Panc1 (cell line): ENCODE data around the gene UBAP1. TPM values are rescaled to one million over a fixed set of nuclear protein-coding genes. Genes with fewer than 3 reads are reported as not detected.
"Not testable (repeated sequence)": the region's sequence is repeated elsewhere in the genome, so short reads cannot be mapped to it uniquely, and the experiment has no call there.

ENCODE experiments used
- ATAC-seq: fragments of 200-7000 bp; cut with Tn5 transposase; 2 replicates; pipeline ENCODE4 v1.9.1; 2020; ENCODE audit warnings: mild to moderate bottlenecking, moderate library complexity
- BruUV-seq: library from RNA; stranded (reverse); fragments of 400-500 nt; replicated peaks from 2 replicates; lab custom pipeline; 2021; lab: Mats Ljungman, UMichigan
- CTCF ChIA-PET: fragments of 300-600 bp; sonication (Branson Sonifier 250); formaldehyde crosslinking; loops from one replicate; lab custom pipeline; 2022; ENCODE audit warnings: antibody characterized with exemption; lab: Charles Lee
- POLR2A ChIA-PET: fragments of 300-600 bp; sonication (Branson Sonifier 250); formaldehyde crosslinking; loops from one replicate; lab custom pipeline; 2022; ENCODE audit warnings: antibody characterized with exemption; lab: Charles Lee
- DNase-seq: peaks from one replicate; pipeline ENCODE4 v3.0.0-alpha.2; 2010; ENCODE audit warnings: low read depth, low spot score
- H3K27ac ChIP-seq: 2 replicates; pipeline ENCODE4 v1.5.1; 2011; ENCODE audit warnings: mild to moderate bottlenecking, low read length, inconsistent platforms
- H3K27me3 ChIP-seq: fragments of 200-500 bp; sonication (Bioruptor generic); 2 replicates; pipeline ENCODE4 v1.6.0; 2014; ENCODE audit warnings: low read length, inconsistent platforms; ENCODE audit not compliant: control insufficient read depth, insufficient read depth
- H3K36me3 ChIP-seq: fragments of 200-500 bp; sonication (Bioruptor generic); 2 replicates; pipeline ENCODE4 v1.5.1; 2014; ENCODE audit warnings: inconsistent platforms, mild to moderate bottlenecking, low read length, moderate library complexity; ENCODE audit not compliant: control insufficient read depth, insufficient read depth
- H3K4me1 ChIP-seq: 2 replicates; pipeline ENCODE4 v1.5.1; 2011; ENCODE audit warnings: inconsistent platforms, mild to moderate bottlenecking, low read length, moderate library complexity; ENCODE audit not compliant: control insufficient read depth, insufficient read depth
- H3K4me3 ChIP-seq, 2 experiments: 2 replicates each; pipeline ENCODE4 v1.5.1; 2011 to 2012; ENCODE audit warnings: low read depth in 2 of 2, low read length in 2 of 2, mild to moderate bottlenecking in 2 of 2, inconsistent platforms in 1 of 2, moderate library complexity in 1 of 2
- H3K9me3 ChIP-seq: fragments of 200-500 bp; sonication (Bioruptor generic); 2 replicates; pipeline ENCODE4 v1.5.1; 2014; ENCODE audit warnings: low read depth, mild to moderate bottlenecking, inconsistent platforms, low read length, moderate library complexity; ENCODE audit not compliant: control insufficient read depth, insufficient read depth
- POLR2AphosphoS5 ChIP-seq: IDR thresholded peaks from 2 replicates; pipeline ENCODE4 v1.6.1; 2012; ENCODE audit warnings: mild to moderate bottlenecking, low read depth, low read length, moderate library complexity
- SIN3A ChIP-seq: IDR thresholded peaks from 2 replicates; pipeline ENCODE4 v1.6.1; 2012; ENCODE audit warnings: low read depth, mild to moderate bottlenecking, low read length, moderate library complexity, borderline replicate concordance; ENCODE audit not compliant: insufficient read depth
- TCF7L2 ChIP-seq: IDR thresholded peaks from 2 replicates; pipeline ENCODE4 v1.6.1; 2011; ENCODE audit warnings: mild to moderate bottlenecking, low read depth, low read length, inconsistent platforms
- in situ Hi-C: cut with HindIII; loops from 2 replicates; pipeline ENCODE4 v1.10.0; 2016; ENCODE audit warnings: low sequenced_read_pairs, low pct_unique_long_range_greater_than_20kb
- intact Hi-C: fragments of 100-400 bp; cut with micrococcal nuclease; formaldehyde crosslinking; loops from one replicate; pipeline ENCODE4 v1.10.0; 2022; ENCODE audit not compliant: unreplicated experiment
- total RNA-seq: library from RNA; stranded (reverse); gene quantifications from one replicate; pipeline ENCODE4 v1.2.1, GENCODE V29; 2021; ENCODE audit not compliant: unreplicated experiment
- TF ChIP-seq, protein P1 (sequence below), 2 experiments: IDR thresholded peaks; 2 replicates each; pipeline ENCODE4 v1.6.1; 2011 to 2012; ENCODE audit warnings: low read depth in 2 of 2, control low read depth in 1 of 2, low read length in 1 of 2, mild to moderate bottlenecking in 1 of 2, moderate library complexity in 1 of 2; ENCODE audit not compliant: insufficient read depth in 1 of 2
- TF ChIP-seq, protein P2 (sequence below): fragments of 450-650 bp; IDR thresholded peaks from 2 replicates; pipeline ENCODE4 v1.5.1; 2017; ENCODE audit warnings: mild to moderate bottlenecking

UBAP1 gene
- total RNA-seq, 1 experiment from 2014 or later, result 55.3 TPM

- Histone ChIP-seq H3K4me1 (no peaks in the 10 kb centered on the region), H3K4me3 (no peak overlapping the region), H3K27ac (no peak overlapping the region), H3K36me3 (no peaks in the 10 kb centered on the region), H3K9me3 (no peaks in the 10 kb centered on the region), H3K27me3 (no peaks in the 10 kb centered on the region)
- ATAC-seq, result no peak
- ChIA-PET CTCF (no interaction called here), POLR2A (no interaction called here)
- no peak for TF ChIP-seq SIN3A
- no peak for TF ChIP-seq TCF7L2
- TF ChIP-seq, protein P1, sequence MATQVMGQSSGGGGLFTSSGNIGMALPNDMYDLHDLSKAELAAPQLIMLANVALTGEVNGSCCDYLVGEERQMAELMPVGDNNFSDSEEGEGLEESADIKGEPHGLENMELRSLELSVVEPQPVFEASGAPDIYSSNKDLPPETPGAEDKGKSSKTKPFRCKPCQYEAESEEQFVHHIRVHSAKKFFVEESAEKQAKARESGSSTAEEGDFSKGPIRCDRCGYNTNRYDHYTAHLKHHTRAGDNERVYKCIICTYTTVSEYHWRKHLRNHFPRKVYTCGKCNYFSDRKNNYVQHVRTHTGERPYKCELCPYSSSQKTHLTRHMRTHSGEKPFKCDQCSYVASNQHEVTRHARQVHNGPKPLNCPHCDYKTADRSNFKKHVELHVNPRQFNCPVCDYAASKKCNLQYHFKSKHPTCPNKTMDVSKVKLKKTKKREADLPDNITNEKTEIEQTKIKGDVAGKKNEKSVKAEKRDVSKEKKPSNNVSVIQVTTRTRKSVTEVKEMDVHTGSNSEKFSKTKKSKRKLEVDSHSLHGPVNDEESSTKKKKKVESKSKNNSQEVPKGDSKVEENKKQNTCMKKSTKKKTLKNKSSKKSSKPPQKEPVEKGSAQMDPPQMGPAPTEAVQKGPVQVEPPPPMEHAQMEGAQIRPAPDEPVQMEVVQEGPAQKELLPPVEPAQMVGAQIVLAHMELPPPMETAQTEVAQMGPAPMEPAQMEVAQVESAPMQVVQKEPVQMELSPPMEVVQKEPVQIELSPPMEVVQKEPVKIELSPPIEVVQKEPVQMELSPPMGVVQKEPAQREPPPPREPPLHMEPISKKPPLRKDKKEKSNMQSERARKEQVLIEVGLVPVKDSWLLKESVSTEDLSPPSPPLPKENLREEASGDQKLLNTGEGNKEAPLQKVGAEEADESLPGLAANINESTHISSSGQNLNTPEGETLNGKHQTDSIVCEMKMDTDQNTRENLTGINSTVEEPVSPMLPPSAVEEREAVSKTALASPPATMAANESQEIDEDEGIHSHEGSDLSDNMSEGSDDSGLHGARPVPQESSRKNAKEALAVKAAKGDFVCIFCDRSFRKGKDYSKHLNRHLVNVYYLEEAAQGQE (IDR thresholded peaks at IDR 0.05; ENCODE audit: insufficient read depth in 1 of 2, low read depth in 2 of 2, low read length in 1 of 2), result no peak
- TF ChIP-seq POLR2AphosphoS5, result no peak
- TF ChIP-seq, protein P2, sequence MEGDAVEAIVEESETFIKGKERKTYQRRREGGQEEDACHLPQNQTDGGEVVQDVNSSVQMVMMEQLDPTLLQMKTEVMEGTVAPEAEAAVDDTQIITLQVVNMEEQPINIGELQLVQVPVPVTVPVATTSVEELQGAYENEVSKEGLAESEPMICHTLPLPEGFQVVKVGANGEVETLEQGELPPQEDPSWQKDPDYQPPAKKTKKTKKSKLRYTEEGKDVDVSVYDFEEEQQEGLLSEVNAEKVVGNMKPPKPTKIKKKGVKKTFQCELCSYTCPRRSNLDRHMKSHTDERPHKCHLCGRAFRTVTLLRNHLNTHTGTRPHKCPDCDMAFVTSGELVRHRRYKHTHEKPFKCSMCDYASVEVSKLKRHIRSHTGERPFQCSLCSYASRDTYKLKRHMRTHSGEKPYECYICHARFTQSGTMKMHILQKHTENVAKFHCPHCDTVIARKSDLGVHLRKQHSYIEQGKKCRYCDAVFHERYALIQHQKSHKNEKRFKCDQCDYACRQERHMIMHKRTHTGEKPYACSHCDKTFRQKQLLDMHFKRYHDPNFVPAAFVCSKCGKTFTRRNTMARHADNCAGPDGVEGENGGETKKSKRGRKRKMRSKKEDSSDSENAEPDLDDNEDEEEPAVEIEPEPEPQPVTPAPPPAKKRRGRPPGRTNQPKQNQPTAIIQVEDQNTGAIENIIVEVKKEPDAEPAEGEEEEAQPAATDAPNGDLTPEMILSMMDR, result no peak
- in situ Hi-C loops (no loop called here), intact Hi-C loops (no loop called here)
- DNase-seq, result no peak
- BruUV-seq, result no TSS peak
Observed at GRCh38 chr9:34291423-34291822, 112.6 kb downstream of the UBAP1 start.

- Histone ChIP-seq H3K27me3 (no peaks in the 10 kb centered on the region), H3K36me3 (no peaks in the 10 kb centered on the region), H3K9me3 (no peaks in the 10 kb centered on the region), H3K27ac (no peak overlapping the region), H3K4me3 (no peak overlapping the region), H3K4me1 (no peaks in the 10 kb centered on the region)
- DNase-seq (no peak), ATAC-seq (no peak)
- ChIA-PET POLR2A (no interaction called here), CTCF (no interaction called here)
- TF ChIP-seq POLR2AphosphoS5, result no peak
- TF ChIP-seq, protein P1 (IDR thresholded peaks at IDR 0.05; ENCODE audit: insufficient read depth in 1 of 2, low read depth in 2 of 2, low read length in 1 of 2), result no peak
- TF ChIP-seq SIN3A, result no peak
- TF ChIP-seq, protein P2, result no peak
- TF ChIP-seq TCF7L2, result no peak
- intact Hi-C loops (no loop called here), in situ Hi-C loops (no loop called here)
- BruUV-seq, result no TSS peak
Observed at GRCh38 chr9:34292552-34292951, 113.7 kb downstream of the UBAP1 start.

GRCh38 chr9:34301064-34301463 lies 122.2 kb downstream of the UBAP1 start:
- POLR2A ChIA-PET, H3K9me3 ChIP-seq, DNase-seq, ATAC-seq, H3K4me1 ChIP-seq, H3K27ac ChIP-seq, BruUV-seq, CTCF ChIA-PET, H3K36me3 ChIP-seq, H3K27me3 ChIP-seq, in situ Hi-C loops, intact Hi-C loops, H3K4me3 ChIP-seq: not testable (repeated sequence)
